CD4-positive, alpha-beta memory T cell (primary cell): Measurements from ENCODE around the gene EDDM13. TPM values are rescaled to one million over a fixed set of nuclear protein-coding genes. Genes with fewer than 3 reads are reported as not detected.

ENCODE experiments used
- CTCF ChIA-PET: fragments of 350-600 bp; sonication (Branson Sonifier 250); formaldehyde crosslinking; loops from one replicate; lab custom pipeline; 2021; ENCODE audit warnings: inconsistent platforms; ENCODE audit not compliant: partially characterized antibody; lab: Charles Lee
- POLR2A ChIA-PET: fragments of 350-600 bp; sonication (Branson Sonifier 250); formaldehyde crosslinking; loops from one replicate; lab custom pipeline; 2021; ENCODE audit not compliant: partially characterized antibody; lab: Charles Lee
- DNase-seq, 5 donors: peaks; one replicate each; pipeline versions ENCODE4 v3.0.0 to v3.0.0-alpha.2; 2020 to 2022; ENCODE audit warnings: mixed read lengths in 1 of 5
- H3K27ac ChIP-seq: one replicate; pipeline ENCODE4 v1.7.0; 2013; ENCODE audit warnings: low read depth, low read length
- H3K27me3 ChIP-seq: 2 replicates; pipeline ENCODE4 v1.7.0; 2013; ENCODE audit warnings: mild to moderate bottlenecking, low read length, moderate library complexity; ENCODE audit not compliant: insufficient read depth
- H3K36me3 ChIP-seq: 2 replicates; pipeline ENCODE4 v1.7.0; 2013; ENCODE audit warnings: mild to moderate bottlenecking, low read length, moderate library complexity; ENCODE audit not compliant: insufficient read depth
- H3K4me1 ChIP-seq: 2 replicates; pipeline ENCODE4 v1.7.0; 2013; ENCODE audit warnings: mild to moderate bottlenecking, low read length, moderate library complexity; ENCODE audit not compliant: insufficient read depth
- H3K4me3 ChIP-seq, 2 donors: one replicate each; pipeline ENCODE4 v1.7.0; 2013; ENCODE audit warnings: low read length in 2 of 2, mild to moderate bottlenecking in 1 of 2
- H3K9me3 ChIP-seq, 2 donors: one replicate each; pipeline ENCODE4 v1.7.0; 2013; ENCODE audit warnings: low read length in 2 of 2, control low read depth in 1 of 2; ENCODE audit not compliant: control insufficient read depth in 1 of 2
- H3K27ac Mint-ChIP-seq, 7 donors: one replicate each; pipeline ENCODE4 v1.8.0; 2020 to 2021; ENCODE audit warnings: mixed read lengths in 7 of 7, mild to moderate bottlenecking in 6 of 7, inconsistent platforms in 3 of 7, moderate library complexity in 3 of 7
- H3K27me3 Mint-ChIP-seq, 2 donors: one replicate each; pipeline ENCODE4 v1.8.0; 2020 to 2021; ENCODE audit warnings: mixed read lengths in 2 of 2
- H3K36me3 Mint-ChIP-seq, 2 donors: one replicate each; pipeline ENCODE4 v1.8.0; 2020 to 2021; ENCODE audit warnings: mixed read lengths in 2 of 2, inconsistent platforms in 1 of 2, mild to moderate bottlenecking in 1 of 2
- H3K4me1 Mint-ChIP-seq, 4 donors: one replicate each; pipeline ENCODE4 v1.8.0; 2020 to 2021; ENCODE audit warnings: mixed read lengths in 4 of 4, mild to moderate bottlenecking in 1 of 4
- H3K4me3 Mint-ChIP-seq, 8 donors: one replicate each; pipeline ENCODE4 v1.8.0; 2020 to 2021; ENCODE audit warnings: mixed read lengths in 8 of 8, mild to moderate bottlenecking in 7 of 8, moderate library complexity in 6 of 8, inconsistent platforms in 3 of 8
- H3K9me3 Mint-ChIP-seq, 8 donors: one replicate each; pipeline ENCODE4 v1.8.0; 2020 to 2021; ENCODE audit warnings: mixed read lengths in 8 of 8, mild to moderate bottlenecking in 5 of 8, inconsistent platforms in 3 of 8, moderate library complexity in 1 of 8
- intact Hi-C: fragments of 100-400 bp; cut with micrococcal nuclease; formaldehyde crosslinking; loops from one replicate; pipeline ENCODE4 v1.15.1; 2023
- polyA plus RNA-seq, 2 donors: library from polyadenylated mRNA; unstranded; fragments of 300-500 nt; fragmentation: Illumina TruSeq; gene quantifications; one replicate each; pipeline ENCODE4 v1.2.3, GENCODE V29; 2021
- total RNA-seq, 2 experiments: library from RNA; stranded (reverse); gene quantifications; one replicate each; pipeline ENCODE4 v1.2.3, GENCODE V29; 2021

The EDDM13 gene
- total and polyA plus RNA-seq, 4 experiments from 2014 or later = 1.6 TPM; not detected in 3

- H3K36me3 ChIP-seq = no peaks in the 10 kb centered on the region
- H3K4me1 ChIP-seq = peaks cover 14% of the 10 kb centered on the region
- POLR2A ChIA-PET = no interaction called here
- H3K27me3 Mint-ChIP-seq = peaks cover 0 to 5% of the 10 kb centered on the region in 2 donors
- H3K27ac Mint-ChIP-seq = peak overlapping the region in 2 of 7 donors; percentile 39 to 40
- intact Hi-C loops = no loop called here
- H3K4me1 Mint-ChIP-seq = peaks cover 4 to 32% (median 18%) of the 10 kb centered on the region in 4 donors
- no peak overlapping the region for H3K4me3 Mint-ChIP-seq
- no peaks in the 10 kb centered on the region for H3K9me3 Mint-ChIP-seq
- no peak for DNase-seq
- no peak overlapping the region for H3K27ac ChIP-seq
- peaks cover 0 to 14% of the 10 kb centered on the region in 2 donors for H3K36me3 Mint-ChIP-seq
- H3K4me3 ChIP-seq = no peak overlapping the region
- H3K27me3 ChIP-seq = no peaks in the 10 kb centered on the region
- no peaks in the 10 kb centered on the region for H3K9me3 ChIP-seq
- CTCF ChIA-PET = no interaction called here
Observed at GRCh38 chr19:56317749-56318148, 45.2 kb downstream of the EDDM13 start.

- H3K9me3 Mint-ChIP-seq = peaks cover 0 to 4% (median 0%) of the 10 kb centered on the region in 8 donors
- H3K27ac Mint-ChIP-seq = no peak overlapping the region
Observed at GRCh38 chr19:56319991-56320390, 47.4 kb downstream of the EDDM13 start.

GRCh38 chr19:56321254-56321988 is 48.9 kb downstream of the EDDM13 start:
- Histone ChIP-seq H3K4me3 (no peak overlapping the region), H3K27ac (no peak overlapping the region), H3K36me3 (no peaks in the 10 kb centered on the region), H3K9me3 (no peaks in the 10 kb centered on the region), H3K4me1 (no peaks in the 10 kb centered on the region), H3K27me3 (no peaks in the 10 kb centered on the region)
- ChIA-PET POLR2A (no interaction called here), CTCF (interaction anchor here (0.9 to 1.4 kb wide), 2 partner anchors 12 to 20 kb away, joined by 3 read pairs; no protein-coding TSS in a partner anchor)
- peaks cover 0 to 5% of the 10 kb centered on the region in 2 donors for H3K27me3 Mint-ChIP-seq
- no peak overlapping the region for H3K27ac Mint-ChIP-seq
- H3K4me3 Mint-ChIP-seq = no peak overlapping the region
- H3K4me1 Mint-ChIP-seq = no peaks in the 10 kb centered on the region
- H3K36me3 Mint-ChIP-seq = no peaks in the 10 kb centered on the region
- no peak for DNase-seq
- intact Hi-C loops = no loop called here
- H3K9me3 Mint-ChIP-seq = peaks cover 0 to 4% (median 0%) of the 10 kb centered on the region in 8 donors

More at GRCh38 chr19:56319991-56320390, 47.4 kb downstream of the EDDM13 start:
- intact Hi-C loops = no loop called here
- Histone ChIP-seq H3K9me3 (no peaks in the 10 kb centered on the region), H3K36me3 (no peaks in the 10 kb centered on the region), H3K4me3 (no peak overlapping the region), H3K27me3 (no peaks in the 10 kb centered on the region), H3K27ac (no peak overlapping the region), H3K4me1 (peaks cover 6% of the 10 kb centered on the region)
- no peak for DNase-seq
- ChIA-PET POLR2A (no interaction called here), CTCF (no interaction called here)
- Mint-ChIP-seq H3K36me3 (peaks cover 0 to 3% of the 10 kb centered on the region in 2 donors), H3K4me1 (peaks cover 0 to 11% (median 7%) of the 10 kb centered on the region in 4 donors), H3K27me3 (peaks cover 0 to 5% of the 10 kb centered on the region in 2 donors), H3K4me3 (no peak overlapping the region)

GRCh38 chr19:56321989-56322440 is 49.5 kb downstream of the EDDM13 start:
- H3K4me3 Mint-ChIP-seq = no peak overlapping the region
- ChIA-PET CTCF (interaction anchor here (0.9 to 1.4 kb wide), 2 partner anchors 12 to 21 kb away, joined by 3 read pairs; no protein-coding TSS in a partner anchor), POLR2A (no interaction called here)
- Histone ChIP-seq H3K9me3 (no peaks in the 10 kb centered on the region), H3K36me3 (no peaks in the 10 kb centered on the region), H3K27ac (no peak overlapping the region), H3K4me1 (no peaks in the 10 kb centered on the region), H3K27me3 (no peaks in the 10 kb centered on the region), H3K4me3 (no peak overlapping the region)
- DNase-seq = no peak
- no peaks in the 10 kb centered on the region for H3K36me3 Mint-ChIP-seq
- H3K27ac Mint-ChIP-seq = no peak overlapping the region
- no peaks in the 10 kb centered on the region for H3K4me1 Mint-ChIP-seq
- H3K27me3 Mint-ChIP-seq = peaks cover 0 to 5% of the 10 kb centered on the region in 2 donors
- H3K9me3 Mint-ChIP-seq = peaks cover 0 to 6% (median 0%) of the 10 kb centered on the region in 8 donors
- intact Hi-C loops = no loop called here

GRCh38 chr19:56324436-56324835 is 51.9 kb downstream of the EDDM13 start:
- H3K36me3 Mint-ChIP-seq = no peaks in the 10 kb centered on the region
- Histone ChIP-seq H3K4me3 (no peak overlapping the region), H3K36me3 (no peaks in the 10 kb centered on the region), H3K27ac (no peak overlapping the region), H3K9me3 (no peaks in the 10 kb centered on the region), H3K27me3 (no peaks in the 10 kb centered on the region), H3K4me1 (no peaks in the 10 kb centered on the region)
- peaks cover 0 to 5% of the 10 kb centered on the region in 2 donors for H3K27me3 Mint-ChIP-seq
- no peak overlapping the region for H3K4me3 Mint-ChIP-seq
- no peak overlapping the region for H3K27ac Mint-ChIP-seq
- POLR2A ChIA-PET = no interaction called here
- H3K9me3 Mint-ChIP-seq = peaks cover 0 to 6% (median 0%) of the 10 kb centered on the region in 8 donors
- intact Hi-C loops = no loop called here
- CTCF ChIA-PET = no interaction called here
- no peak for DNase-seq
- no peaks in the 10 kb centered on the region for H3K4me1 Mint-ChIP-seq

GRCh38 chr19:56332695-56333094 is 60.1 kb downstream of the EDDM13 start:
- Mint-ChIP-seq H3K27me3 (peaks cover 0 to 4% of the 10 kb centered on the region in 2 donors), H3K9me3 (peaks cover 0 to 15% (median 6%) of the 10 kb centered on the region in 8 donors), H3K36me3 (no peaks in the 10 kb centered on the region), H3K27ac (no peak overlapping the region), H3K4me3 (no peak overlapping the region), H3K4me1 (no peaks in the 10 kb centered on the region)
- ChIA-PET POLR2A (no interaction called here), CTCF (interaction anchor here (1.0 to 3.9 kb wide), 14 partner anchors 11 to 266 kb away, joined by 3 to 78 read pairs (median 4); no protein-coding TSS in a partner anchor)
- Histone ChIP-seq H3K36me3 (no peaks in the 10 kb centered on the region), H3K27me3 (no peaks in the 10 kb centered on the region), H3K27ac (no peak overlapping the region), H3K4me1 (no peaks in the 10 kb centered on the region), H3K4me3 (no peak overlapping the region), H3K9me3 (no peaks in the 10 kb centered on the region)
- intact Hi-C loops = loop anchor here (1.0 kb wide), 2 partner anchors 79 to 266 kb away; no protein-coding TSS in a partner anchor
- DNase-seq = no peak

GRCh38 chr19:56333506-56333905 is 61.0 kb downstream of the EDDM13 start:
- Histone ChIP-seq H3K27ac (no peak overlapping the region), H3K9me3 (no peaks in the 10 kb centered on the region), H3K27me3 (no peaks in the 10 kb centered on the region), H3K4me3 (no peak overlapping the region), H3K36me3 (no peaks in the 10 kb centered on the region), H3K4me1 (no peaks in the 10 kb centered on the region)
- peaks cover 3 to 6% of the 10 kb centered on the region in 2 donors for H3K27me3 Mint-ChIP-seq
- H3K9me3 Mint-ChIP-seq = peaks cover 0 to 15% (median 6%) of the 10 kb centered on the region in 8 donors
- DNase-seq = peak in 4 of 5 donors; percentile 29 to 40 (median 40)
- no peak overlapping the region for H3K4me3 Mint-ChIP-seq
- intact Hi-C loops = loop anchor here (1.0 kb wide), 2 partner anchors 80 to 267 kb away; no protein-coding TSS in a partner anchor
- no peak overlapping the region for H3K27ac Mint-ChIP-seq
- H3K36me3 Mint-ChIP-seq = no peaks in the 10 kb centered on the region
- H3K4me1 Mint-ChIP-seq = no peaks in the 10 kb centered on the region
- ChIA-PET POLR2A (interaction anchor here (1.1 kb wide), 1 partner anchor 80 kb away, joined by 3 read pairs; no protein-coding TSS in a partner anchor), CTCF (interaction anchor here (0.6 to 3.9 kb wide), 16 partner anchors 10 to 477 kb away, joined by 3 to 78 read pairs (median 4); no protein-coding TSS in a partner anchor)
